Stimulated activated CD4-positive, alpha-beta T cell treated with anti-CD3 and anti-CD28 coated beads, Interleukin-2, amount 100 ng/mL, for 48 hours (primary cell): ENCODE measurements around the gene PAQR9.
A peak's percentile ranks its signal among the peaks of the same experiment; 100 is the strongest.

ENCODE experiments used
- DNase-seq, 2 donors: peaks; one replicate each; pipeline ENCODE4 v3.0.0-alpha.2; 2020

The PAQR9 gene

GRCh38 chr3:142982038-142982773 is 18.7 kb upstream of the PAQR9 start:
- no peak for DNase-seq

- no peak for DNase-seq
These were observed 17.6 kb upstream of the PAQR9 start for GRCh38 chr3:142981108-142981507.

GRCh38 chr3:142977399-142977728 is 13.9 kb upstream of the PAQR9 start:
- DNase-seq = no peak

- no peak for DNase-seq
These were observed 13.3 kb upstream of the PAQR9 start for GRCh38 chr3:142976621-142977398.

DNA sequence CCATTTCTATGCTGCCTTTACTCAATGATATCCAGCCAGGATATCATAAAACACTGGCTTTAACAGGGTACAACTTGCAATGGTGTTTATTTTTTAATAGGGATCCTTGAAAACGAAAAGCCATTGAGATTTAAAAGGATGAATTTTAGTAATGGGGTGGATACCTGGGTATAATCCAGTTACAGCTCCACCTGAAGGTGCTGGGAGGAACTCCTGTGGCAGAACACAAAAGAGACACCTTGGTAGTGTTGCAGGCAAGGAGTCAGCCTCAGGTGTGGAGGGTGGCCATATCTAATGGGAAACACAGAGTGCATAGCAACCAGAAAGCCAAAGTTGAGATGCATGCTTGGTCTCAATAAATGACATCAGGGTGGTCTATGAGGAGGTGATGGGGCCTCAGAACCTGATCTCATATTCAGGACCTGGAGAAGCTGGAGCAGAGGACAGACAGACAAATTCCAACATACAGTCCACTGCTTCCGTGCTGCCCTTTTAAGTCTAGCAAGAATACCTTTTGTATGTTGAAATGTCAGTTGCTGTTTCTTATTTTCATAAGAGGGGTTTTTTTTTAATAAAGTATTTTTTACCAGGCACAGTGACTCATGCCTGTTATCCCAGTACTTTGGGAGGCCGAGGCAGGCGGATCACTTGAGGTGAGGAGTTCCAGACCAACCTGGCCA is 12.0 kb upstream of the PAQR9 start:
- DNase-seq = no peak

- no peak for DNase-seq
These were observed 9.9 kb upstream of the PAQR9 start for GRCh38 chr3:142973217-142974009.

DNA sequence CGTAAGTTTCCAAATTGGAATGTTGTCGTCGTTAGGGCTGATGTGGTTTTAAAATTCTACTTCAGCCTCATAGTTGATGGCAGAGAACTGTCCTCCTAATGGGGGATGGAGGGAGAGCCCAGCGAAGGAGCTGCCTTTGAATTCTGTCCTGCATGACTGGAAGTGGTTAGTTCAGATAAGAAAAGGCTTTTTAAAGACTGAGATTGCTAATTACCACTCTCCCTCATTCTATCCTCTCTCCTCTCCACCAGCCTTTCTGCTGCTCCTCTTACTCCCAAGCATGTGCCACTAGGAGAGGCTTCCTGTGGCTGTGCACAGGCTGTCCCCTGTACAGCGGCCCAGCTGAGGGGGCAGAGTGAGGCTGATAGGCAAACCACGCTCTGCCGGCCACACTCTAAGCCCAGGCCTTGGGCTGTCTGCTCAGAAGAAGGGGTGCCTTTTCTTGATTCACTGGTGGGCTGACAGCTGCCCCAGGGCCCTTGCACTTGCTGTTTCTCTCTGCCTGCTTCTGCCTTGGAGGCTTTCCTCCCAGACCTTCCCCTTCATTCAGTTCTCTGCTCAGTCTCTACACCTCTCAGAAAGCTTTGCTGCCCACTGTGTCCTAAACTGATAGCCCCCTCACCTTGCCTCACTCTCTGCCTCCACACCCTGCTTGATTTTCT is 8.7 kb upstream of the PAQR9 start:
- no peak for DNase-seq

- no peak for DNase-seq
These were observed 8.0 kb upstream of the PAQR9 start for GRCh38 chr3:142971431-142971830.

GRCh38 chr3:142968319-142969025 is 5.0 kb upstream of the PAQR9 start:
- no peak for DNase-seq

DNA sequence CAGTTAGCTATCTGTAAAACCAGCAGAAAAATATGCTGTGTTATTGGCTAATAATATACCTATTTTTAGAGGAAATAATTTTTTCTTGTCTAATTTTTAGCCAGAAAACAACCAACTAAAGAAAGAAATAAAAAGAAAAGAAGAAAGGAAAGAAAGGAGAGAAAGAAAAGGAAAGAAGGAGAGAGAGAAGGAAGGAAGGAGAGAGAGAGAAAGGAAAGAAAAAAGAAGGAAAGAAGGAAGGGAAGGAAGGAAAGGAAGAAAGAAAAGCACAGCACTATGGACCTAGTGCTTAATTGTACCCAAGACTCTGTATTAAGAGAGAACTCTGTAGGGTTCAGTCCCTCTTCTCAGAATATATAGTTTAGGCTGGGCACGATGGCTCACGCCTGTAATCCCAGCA is 3.3 kb upstream of the PAQR9 start:
- DNase-seq = no peak

DNA sequence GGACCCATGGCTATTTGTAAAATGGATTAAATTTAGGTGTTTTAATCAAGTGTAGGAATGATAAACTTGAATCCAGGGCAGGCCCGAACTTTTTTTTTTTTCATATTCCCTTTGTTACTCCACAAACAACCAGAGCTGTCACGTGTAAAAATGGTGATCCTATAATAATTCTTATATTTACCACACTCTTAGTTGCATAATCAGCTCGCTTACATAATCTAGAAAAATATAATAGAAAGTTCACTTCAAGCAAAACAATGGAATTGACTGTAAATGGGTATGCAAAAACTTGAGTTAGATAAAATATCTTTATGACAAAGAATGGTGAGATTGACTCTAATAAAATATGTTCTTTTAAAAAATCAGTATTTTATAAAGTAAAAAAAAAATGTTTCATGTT is 2.1 kb upstream of the PAQR9 start:
- DNase-seq = no peak

DNA sequence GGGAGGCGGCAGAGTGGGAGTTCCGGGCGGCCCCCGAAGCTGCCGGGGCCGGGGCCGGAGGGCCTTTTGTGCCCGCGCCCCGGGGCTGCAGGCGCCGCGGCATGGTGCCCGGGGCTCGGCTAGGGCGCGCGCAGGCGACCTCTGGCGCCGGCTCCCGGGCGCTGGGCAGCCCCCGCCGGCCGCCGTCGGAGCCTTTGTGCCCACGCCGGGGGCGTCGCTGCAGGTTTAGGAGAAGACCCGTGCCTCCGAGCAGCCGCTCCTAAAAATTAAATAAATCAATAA is 299 bp downstream of the PAQR9 start:
- no peak for DNase-seq

DNA sequence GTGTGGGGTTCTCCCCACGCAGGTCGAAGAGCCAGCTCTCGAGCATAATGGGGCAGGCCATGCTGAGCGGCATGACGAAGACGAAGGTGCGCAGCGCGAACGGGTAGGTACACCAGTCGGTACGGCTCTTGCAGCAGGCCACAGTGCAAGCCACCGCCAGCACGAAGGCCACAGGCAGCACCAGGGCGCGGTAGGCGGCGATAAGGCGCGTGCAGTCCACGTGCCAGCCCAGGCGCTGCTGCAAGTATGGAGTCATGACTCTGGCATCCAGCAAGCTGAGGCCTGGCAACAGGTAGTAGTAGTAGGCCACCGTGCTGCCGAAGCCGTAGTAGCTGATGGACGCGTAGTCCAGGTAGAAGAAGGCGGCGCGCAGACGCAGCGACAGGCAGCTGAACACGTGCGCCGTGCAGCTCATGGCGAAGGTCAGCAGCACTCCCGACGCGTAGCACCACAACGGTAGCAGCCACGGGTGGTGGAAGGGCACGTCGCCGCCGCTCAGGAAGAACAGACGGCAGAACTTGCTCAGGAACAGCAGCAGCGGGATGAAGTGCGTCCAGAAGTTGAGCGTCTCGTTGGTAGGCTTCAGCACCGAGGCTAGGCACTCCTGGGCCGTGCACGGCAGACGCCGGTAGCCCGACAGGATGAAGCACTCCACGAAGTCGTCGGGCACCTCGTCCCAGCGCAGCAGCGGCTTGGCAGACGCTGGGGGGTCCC is 797 bp downstream of the PAQR9 start:
- DNase-seq = no peak

GRCh38 chr3:142962175-142962519 is 1.3 kb downstream of the PAQR9 start:
- DNase-seq = no peak

DNA sequence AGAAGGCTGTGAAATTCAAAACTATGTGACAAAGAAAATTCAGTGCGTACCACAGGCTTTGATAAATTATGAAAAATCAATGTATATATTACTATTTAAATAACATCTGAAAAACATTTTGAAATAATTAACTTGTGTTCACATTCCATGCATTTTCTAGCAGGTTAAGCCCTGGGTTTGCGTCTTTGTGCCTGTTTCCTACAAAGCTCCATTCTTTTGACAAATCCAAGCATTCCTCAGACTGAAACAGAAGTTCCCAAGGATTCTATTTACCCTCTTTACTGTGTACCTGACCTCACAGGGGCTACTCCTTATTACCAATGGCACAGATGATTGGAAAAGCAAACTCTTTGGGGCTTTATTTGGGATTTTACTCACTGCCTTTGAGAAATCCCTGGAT is 1.9 kb downstream of the PAQR9 start:
- DNase-seq = no peak

- no peak for DNase-seq
These were observed 3.1 kb downstream of the PAQR9 start for GRCh38 chr3:142960322-142960850.

- peak; percentile 19 to 27 for DNase-seq
These were observed 4.8 kb downstream of the PAQR9 start for GRCh38 chr3:142958707-142959106.

DNA sequence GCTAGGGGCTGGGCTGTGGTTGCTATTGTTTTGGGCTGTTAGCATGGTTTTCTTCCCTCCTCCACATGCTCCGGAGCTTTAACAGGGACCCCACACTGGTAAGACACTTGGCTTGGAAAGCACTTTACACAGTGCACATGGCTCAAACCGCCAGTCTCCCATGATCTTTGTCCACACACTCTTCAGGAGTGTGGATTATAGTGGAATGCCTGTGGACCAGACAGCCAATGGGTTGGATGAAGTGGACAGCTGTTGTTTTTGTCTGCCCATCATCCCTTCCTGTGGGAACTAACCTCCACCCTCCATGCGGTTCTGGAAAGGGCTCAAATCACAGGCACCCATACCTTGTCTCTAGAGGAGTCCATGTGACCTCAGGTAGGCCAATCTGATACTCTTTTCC is 10.0 kb downstream of the PAQR9 start:
- DNase-seq = no peak

DNA sequence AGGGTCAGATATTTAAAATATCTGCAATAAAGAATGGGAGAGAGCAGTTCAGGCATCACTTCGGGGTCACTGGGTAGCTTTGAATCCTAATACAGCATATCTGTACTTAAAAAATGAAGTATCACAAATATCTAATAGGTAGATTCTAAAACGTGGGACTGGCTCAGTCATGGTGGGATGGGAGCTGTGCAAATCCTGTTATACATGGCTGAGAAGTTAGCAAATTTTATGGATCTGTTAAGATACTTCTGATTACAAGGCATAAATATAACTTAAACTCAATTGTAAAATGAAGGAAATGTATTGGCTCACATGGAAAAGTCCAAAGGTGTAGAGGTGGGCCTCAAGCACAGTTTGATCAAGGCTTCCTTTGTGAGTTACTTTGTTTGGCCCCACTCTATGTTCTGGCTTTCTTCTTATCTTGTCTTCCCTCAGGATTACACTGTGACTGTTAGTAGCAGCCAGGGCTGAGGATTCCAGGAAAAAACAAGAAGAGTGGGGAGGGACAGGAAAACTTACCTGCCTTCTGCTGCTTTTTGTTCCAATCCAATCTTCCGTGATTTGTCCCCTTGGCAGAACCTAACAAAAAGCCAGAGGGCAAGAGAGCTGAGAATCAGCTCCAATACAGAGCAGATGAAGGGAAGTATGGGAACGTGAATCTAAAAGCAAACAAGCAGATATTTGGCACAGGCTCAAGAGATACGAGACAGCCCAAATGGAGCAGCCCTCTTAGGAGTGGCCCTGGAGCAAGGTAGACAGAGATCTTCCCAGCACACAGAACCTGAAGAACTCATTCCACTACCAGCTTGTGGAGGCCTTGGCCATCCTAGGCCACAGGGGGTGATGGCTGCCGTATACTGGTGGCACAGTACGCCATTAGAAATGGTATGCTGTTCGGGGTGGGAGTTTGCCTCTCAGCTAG is 10.9 kb downstream of the PAQR9 start:
- DNase-seq = no peak

DNA sequence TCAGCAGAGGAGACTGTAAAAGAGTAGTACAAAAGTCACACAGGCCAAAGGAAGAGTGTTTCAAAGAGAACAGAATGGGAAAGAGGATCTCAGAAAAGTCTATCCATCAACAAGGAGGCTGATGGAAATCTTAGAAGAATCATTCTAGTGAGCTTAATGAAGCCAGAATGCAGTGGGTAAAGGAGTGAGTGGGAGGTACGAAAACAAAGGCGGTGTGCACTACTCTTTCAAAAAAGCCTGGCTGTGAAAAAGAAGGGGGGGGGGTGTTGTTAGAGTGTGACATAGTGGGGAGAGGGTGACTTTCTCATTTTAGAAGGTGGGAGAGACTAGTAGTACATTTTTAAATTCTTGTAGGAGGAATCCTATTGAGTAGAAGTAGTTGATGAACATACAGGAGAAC is 11.7 kb downstream of the PAQR9 start:
- DNase-seq = no peak
